Testis (tissue), 3 donors: ENCODE measurements around the gene DDB1. TPM values are rescaled to one million over a fixed set of nuclear protein-coding genes. Genes with fewer than 3 reads are reported as not detected.

Experiments used
- DNase-seq: peaks from one replicate; pipeline ENCODE4 v3.0.0-alpha.2; 2019
- H3K27ac ChIP-seq, 2 donors: fragments of 200-600 bp; sonication (generic); one replicate each; pipeline ENCODE4 v1.5.1; 2019
- H3K27me3 ChIP-seq: fragments of 200-600 bp; sonication (generic); one replicate; pipeline ENCODE4 v1.5.1; 2019
- H3K36me3 ChIP-seq: fragments of 200-600 bp; sonication (generic); one replicate; pipeline ENCODE4 v1.5.1; 2017; ENCODE audit warnings: low read depth; ENCODE audit errors: missing control alignments
- H3K4me1 ChIP-seq: fragments of 200-600 bp; sonication (generic); one replicate; pipeline ENCODE4 v1.5.1; 2019
- H3K4me3 ChIP-seq, 2 donors: fragments of 200-600 bp; sonication (generic); one replicate each; pipeline ENCODE4 v1.5.1; 2017 to 2019
- H3K9me3 ChIP-seq: fragments of 200-600 bp; sonication (generic); one replicate; pipeline ENCODE4 v1.5.1; 2017
- CTCF ChIP-seq, 3 experiments: fragments of 450-650 bp in 2 of 3; fragments of 200-600 bp in 1 of 3; sonication (generic) in 1 of 3; IDR thresholded peaks; one replicate each; pipeline ENCODE4 v1.5.1; 2016 to 2019; ENCODE audit warnings: antibody characterized with exemption in 3 of 3, mild to moderate bottlenecking in 2 of 3, moderate library complexity in 1 of 3
- POLR2A ChIP-seq: fragments of 450-650 bp; IDR thresholded peaks from one replicate; pipeline ENCODE4 v1.6.1; 2017; ENCODE audit warnings: antibody characterized with exemption, mild to moderate bottlenecking, moderate library complexity
- WGBS, 2 donors: methylation state at CpG; one replicate each; pipeline ENCODE4 v1.1.5; 2018; 5-methylcytosine and 5-hydroxymethylcytosine counted together
- intact Hi-C: fragments of 100-400 bp; cut with DNase I; formaldehyde crosslinking; loops from one replicate; pipeline ENCODE4 v1.15.1; 2023; ENCODE audit warnings: low total_unique reads
- polyA plus RNA-seq: library from polyadenylated mRNA; stranded (reverse); fragments of 350-450 nt; fragmentation: Illumina TruSeq; extraction: RNeasy Lipid Tissue Mini Kit (QIAGEN cat#74804); gene quantifications from one replicate; pipeline ENCODE4 v1.2.3, GENCODE V29; 2014; ENCODE audit warnings: low read depth, low replicate concordance; ENCODE audit not compliant: insufficient read depth
- total RNA-seq, 2 donors: library from RNA; depleted of rRNA; stranded (reverse); fragments of >200 nt; gene quantifications; one replicate each; pipeline ENCODE4 v1.2.3, GENCODE V29; 2016

Gene DDB1
- total and polyA plus RNA-seq, 3 donors from 2014 or later = 257 to 333 (median 266) TPM

DNA sequence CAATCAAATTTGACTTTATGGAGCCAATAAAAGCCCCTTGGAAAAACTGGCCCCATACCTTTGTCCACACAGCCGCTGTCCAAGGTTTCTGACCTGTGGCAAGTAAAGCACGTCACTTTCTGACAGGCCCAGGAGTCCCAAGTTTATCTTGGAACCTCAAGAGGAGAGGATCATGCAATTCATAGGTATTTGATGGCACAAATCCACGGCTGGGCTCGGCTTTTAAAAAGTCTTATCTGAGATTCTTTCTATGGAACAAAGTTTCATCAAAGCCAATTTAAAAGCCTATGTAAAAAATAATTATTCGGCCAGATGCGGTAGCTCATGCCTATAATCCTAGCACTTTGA lies 42.8 kb upstream of the DDB1 start:
- H3K27ac ChIP-seq = no peak overlapping the region
- H3K9me3 ChIP-seq = no peaks in the 10 kb centered on the region
- peaks cover 2% of the 10 kb centered on the region for H3K4me1 ChIP-seq
- intact Hi-C loops = no loop called here
- no peak overlapping the region for H3K4me3 ChIP-seq
- H3K27me3 ChIP-seq = no peaks in the 10 kb centered on the region
- WGBS, 2 donors = 83 to 91% methylated on average over 6 of the region's 6 CpGs
- no peaks in the 10 kb centered on the region for H3K36me3 ChIP-seq
- DNase-seq = no peak
- TF ChIP-seq POLR2A = no peak
- no peak for TF ChIP-seq CTCF (IDR thresholded peaks at IDR 0.05)

DNA sequence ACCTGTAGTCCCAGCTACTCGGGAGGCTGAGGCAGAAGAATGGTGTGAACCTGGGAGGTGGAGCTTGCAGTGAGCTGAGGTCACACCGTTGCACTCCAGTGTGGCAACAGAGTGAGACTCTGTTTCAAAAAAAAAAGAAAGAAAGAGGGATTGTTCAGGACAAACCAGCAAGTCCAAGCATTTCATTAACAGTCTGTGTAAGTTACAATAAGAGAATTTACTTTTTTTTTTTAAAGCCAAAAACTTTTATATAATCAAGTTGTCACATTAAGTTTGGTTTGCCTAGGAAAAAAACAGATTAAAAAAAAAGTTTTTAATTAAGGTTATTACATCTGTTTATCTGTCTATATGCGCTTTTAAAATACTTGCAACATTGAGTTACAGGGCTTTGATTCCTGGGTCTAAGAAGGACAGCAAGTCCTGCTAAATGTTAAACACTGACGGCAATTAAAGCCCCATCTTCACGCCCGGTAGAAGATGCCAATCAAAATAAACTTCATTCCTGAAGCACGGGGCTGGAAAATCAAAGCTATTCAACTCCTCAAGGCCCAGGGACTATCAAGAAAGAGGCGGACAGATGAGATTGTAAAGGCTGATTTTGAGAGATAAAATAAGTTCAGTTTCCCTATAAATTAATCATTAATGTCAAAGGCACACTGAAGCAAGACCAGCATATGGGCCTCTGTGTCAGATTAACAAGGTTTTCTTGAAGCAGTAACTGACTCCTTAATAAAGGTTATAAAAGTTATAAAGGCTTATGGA lies 39.9 kb upstream of the DDB1 start:
- H3K36me3 ChIP-seq = no peaks in the 10 kb centered on the region
- intact Hi-C loops = no loop called here

GRCh38 chr11:61370349-61371005 lies 37.6 kb upstream of the DDB1 start:
- no peaks in the 10 kb centered on the region for H3K36me3 ChIP-seq
- H3K4me3 ChIP-seq = no peak overlapping the region
- intact Hi-C loops = no loop called here
- H3K9me3 ChIP-seq = no peaks in the 10 kb centered on the region
- DNase-seq = no peak
- no peak for TF ChIP-seq POLR2A
- no peak for TF ChIP-seq CTCF (IDR thresholded peaks at IDR 0.05)
- H3K4me1 ChIP-seq = peaks cover 34% of the 10 kb centered on the region
- H3K27ac ChIP-seq = peak overlapping the region in 1 of 2 donors; percentile 22
- 82 to 88% methylated on average over 8 of the region's 8 CpGs for WGBS, 2 donors
- H3K27me3 ChIP-seq = no peaks in the 10 kb centered on the region

More for the DNA sequence above, 39.9 kb upstream of the DDB1 start:
- peaks cover 27% of the 10 kb centered on the region for H3K4me1 ChIP-seq
- H3K27ac ChIP-seq = no peak overlapping the region
- no peak overlapping the region for H3K4me3 ChIP-seq
- no peaks in the 10 kb centered on the region for H3K9me3 ChIP-seq
- TF ChIP-seq POLR2A (no peak), CTCF (IDR thresholded peaks at IDR 0.05) (no peak)
- no peaks in the 10 kb centered on the region for H3K27me3 ChIP-seq
- WGBS, 2 donors = 86 to 92% methylated on average over 8 of the region's 8 CpGs
- DNase-seq = no peak

DNA sequence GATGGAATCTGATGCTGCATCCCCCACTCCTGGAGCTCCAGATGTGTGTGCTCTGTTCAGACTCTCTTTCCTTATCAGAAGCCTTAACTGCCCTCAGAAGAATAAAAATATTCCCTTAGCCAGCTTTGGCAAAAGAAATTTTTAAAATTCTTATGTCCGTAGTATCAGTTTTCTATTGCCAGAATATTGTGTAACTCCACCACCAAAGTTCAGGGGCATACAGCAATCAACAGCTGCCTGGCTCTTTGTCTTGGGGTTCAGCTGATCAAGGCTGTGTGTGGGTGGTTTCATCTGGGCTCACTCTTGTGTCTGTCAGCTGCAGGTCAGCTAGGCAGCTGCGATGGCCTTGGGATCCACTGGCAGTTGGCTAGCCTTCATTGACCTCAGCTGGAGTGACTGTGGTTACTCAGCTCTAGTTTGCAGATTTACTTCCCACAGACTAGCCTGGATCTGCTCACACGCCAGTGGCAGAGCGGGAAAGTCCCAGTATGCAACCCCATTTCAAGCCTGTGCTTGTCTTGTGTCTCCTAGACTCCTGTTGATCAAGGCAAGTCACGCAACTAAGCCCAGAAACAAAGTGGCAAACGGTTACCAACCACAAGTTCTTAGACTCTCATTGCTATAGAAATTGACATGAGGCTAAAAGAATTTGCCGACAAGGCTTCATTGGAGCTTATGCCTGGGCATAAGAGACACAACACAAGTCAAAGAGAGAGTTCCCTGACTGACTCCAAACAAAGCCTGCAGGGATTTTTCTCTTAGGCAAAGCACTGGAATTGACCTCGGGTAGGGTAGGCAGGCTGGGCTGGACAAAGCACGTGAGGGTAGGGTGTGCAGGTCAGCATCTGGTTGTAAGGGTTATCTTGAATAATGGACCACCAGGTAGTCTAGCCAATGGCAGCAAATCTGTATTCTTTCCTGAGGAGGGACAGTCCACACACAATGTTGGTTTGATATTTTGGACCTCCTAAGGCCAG lies 36.8 kb upstream of the DDB1 start:
- peak overlapping the region in 1 of 2 donors; percentile 22 for H3K27ac ChIP-seq
- intact Hi-C loops = no loop called here
- H3K9me3 ChIP-seq = no peaks in the 10 kb centered on the region
- no peak overlapping the region for H3K4me3 ChIP-seq
- peaks cover 34% of the 10 kb centered on the region for H3K4me1 ChIP-seq
- H3K27me3 ChIP-seq = no peaks in the 10 kb centered on the region
- no peaks in the 10 kb centered on the region for H3K36me3 ChIP-seq
- 47 to 58% methylated on average over 9 of the region's 9 CpGs for WGBS, 2 donors
- peak; percentile 83 for DNase-seq
- TF ChIP-seq CTCF (IDR thresholded peaks at IDR 0.05) (no peak), POLR2A (no peak)
